K562 (cell line): ENCODE data around the gene ZGLP1. TPM values are rescaled to one million over a fixed set of nuclear protein-coding genes. Genes with fewer than 3 reads are reported as not detected.

ENCODE experiments used
- ARID4B ChIP-seq: sonication (generic); formaldehyde crosslinking; IDR thresholded peaks from 2 replicates; pipeline ENCODE4 v1.8.0; 2022; ENCODE audit warnings: mild to moderate bottlenecking, missing genetic modification reagents
- BCLAF1 ChIP-seq, 2 experiments: fragments of 450-650 bp in 1 of 2; IDR thresholded peaks; 2 replicates each; pipeline ENCODE4 v1.6.1; 2011 to 2017; ENCODE audit warnings: low read depth in 2 of 2, antibody characterized with exemption in 1 of 2, borderline replicate concordance in 1 of 2, low read length in 1 of 2, mild to moderate bottlenecking in 1 of 2, mixed read lengths in 1 of 2; ENCODE audit not compliant: control insufficient read depth in 1 of 2
- CCNT2 ChIP-seq: IDR thresholded peaks from 2 replicates; pipeline ENCODE4 v1.6.1; 2011; ENCODE audit warnings: borderline replicate concordance, low read depth, mild to moderate bottlenecking, moderate library complexity, mixed read lengths, low read length; ENCODE audit not compliant: insufficient read length; ENCODE audit errors: extremely low read depth
- CREM ChIP-seq: IDR thresholded peaks from 2 replicates; pipeline ENCODE4 v1.6.1; 2014; ENCODE audit warnings: antibody characterized with exemption, low read depth
- KDM2B ChIP-seq: fragments of 250-450 bp; sonication (Bioruptor Pico); IDR thresholded peaks from 2 replicates; pipeline ENCODE4 v1.8.0; 2021; ENCODE audit warnings: mild to moderate bottlenecking, moderate library complexity
- NBN ChIP-seq: fragments of 450-650 bp; IDR thresholded peaks from 2 replicates; pipeline ENCODE4 v1.6.1; 2016; ENCODE audit warnings: low read depth, mild to moderate bottlenecking
- PHB ChIP-seq: fragments of 250-450 bp; sonication (Bioruptor Pico); IDR thresholded peaks from 2 replicates; pipeline ENCODE4 v1.5.0; 2021
- PPARD ChIP-seq: fragments of 250-450 bp; sonication (Bioruptor Pico); IDR thresholded peaks from 2 replicates; pipeline ENCODE4 v1.8.0; 2022; ENCODE audit warnings: inconsistent platforms, mild to moderate bottlenecking, moderate library complexity
- RCOR1 ChIP-seq, 2 experiments: IDR thresholded peaks; 2 replicates each; pipeline ENCODE4 v1.6.1; 2012; ENCODE audit warnings: low read depth in 2 of 2, low read length in 2 of 2, borderline replicate concordance in 1 of 2, improper control_type of control experiment in 1 of 2
- SAFB ChIP-seq: fragments of 200-400 bp; formaldehyde crosslinking; IDR thresholded peaks from 2 replicates; pipeline ENCODE4 v1.6.1; 2017; ENCODE audit warnings: low read depth, low read length, borderline replicate concordance
- STAG1 ChIP-seq: sonication (generic); formaldehyde crosslinking; IDR thresholded peaks from 2 replicates; pipeline ENCODE4 v1.5.0; 2020; ENCODE audit warnings: missing genetic modification reagents, borderline replicate concordance
- TAF1 ChIP-seq: IDR thresholded peaks from 2 replicates; pipeline ENCODE4 v1.6.1; 2011; ENCODE audit warnings: mild to moderate bottlenecking, low read length, moderate library complexity; ENCODE audit not compliant: insufficient read depth, control insufficient read depth, severe bottlenecking; ENCODE audit errors: extremely low read depth
- ZBTB33 ChIP-seq: sonication (generic); formaldehyde crosslinking; IDR thresholded peaks from 2 replicates; pipeline ENCODE4 v1.8.1; 2023; ENCODE audit warnings: mild to moderate bottlenecking, missing genetic modification reagents
- ZNF449 ChIP-seq: fragments of 250-450 bp; sonication (Bioruptor Pico); IDR thresholded peaks from 2 replicates; pipeline ENCODE4 v1.8.0; 2022; ENCODE audit warnings: moderate library complexity, mild to moderate bottlenecking, inconsistent platforms
- ZNF780A ChIP-seq: fragments of 250-450 bp; sonication (Bioruptor Pico); IDR thresholded peaks from 2 replicates; pipeline ENCODE4 v1.5.0; 2021; ENCODE audit warnings: mild to moderate bottlenecking
- ZSCAN29 ChIP-seq: fragments of 450-650 bp; IDR thresholded peaks from 2 replicates; pipeline ENCODE4 v1.6.1; 2017
- polyA plus RNA-seq, 8 experiments: library from polyadenylated mRNA; depleted of rRNA in 4 of 8; stranded (reverse) in 5 of 8; unstranded in 3 of 8; fragments of >200 nt; fragmentation: Nextera tagmentation in 2 of 8; fragmentation: Illumina TruSeq in 1 of 8; extraction: Ambion mirVana in 2 of 8; extraction: Trizol in 1 of 8; gene quantifications; 2 replicates each; pipeline versions ENCODE4 v1.2.1 to v1.2.3, GENCODE V29; 2011 to 2014; ENCODE audit warnings: inconsistent platforms in 1 of 8, missing spikeins in 1 of 8
- total RNA-seq, 7 experiments: library from RNA; depleted of rRNA in 6 of 7; stranded (reverse); fragments of >200 nt in 6 of 7; fragmentation: Illumina TruSeq in 2 of 7; extraction: Trizol in 2 of 7; gene quantifications; 2 replicates each; pipeline versions ENCODE4 v1.2.1 to v1.2.3, GENCODE V29; 2011 to 2021; ENCODE audit warnings: low replicate concordance in 1 of 7

The ZGLP1 gene
- total and polyA plus RNA-seq, 9 of the 15 experiments (the other 6 are each of a cell fraction or from before 2014, with no cell fraction given): 0.24 to 4.5 (median 2.2) TPM

- peak; percentile 58; the same call in 1 of the 2 replicates for TF ChIP-seq ARID4B
- TF ChIP-seq PPARD (CRISPR knock-in tag): no peak
- TF ChIP-seq RCOR1 (IDR thresholded peaks at IDR 0.05; ENCODE audit: borderline replicate concordance in 1 of 2, low read depth in 2 of 2, low read length in 2 of 2): peak in 1 of 2 experiments; percentile 13; a peak in 1 of 4 replicates
- no peak for TF ChIP-seq ZBTB33 (CRISPR knock-in tag)
- TF ChIP-seq SAFB: peak; percentile 70; the same call in 1 of the 2 replicates
- TF ChIP-seq ZNF449 (CRISPR knock-in tag): no peak
- TF ChIP-seq TAF1: peak; percentile 56
- TF ChIP-seq ZSCAN29: no peak
- TF ChIP-seq NBN: 0 out of 2 replicates have a peak, but pooled peaks have one; percentile 11
- no peak for TF ChIP-seq BCLAF1 (IDR thresholded peaks at IDR 0.05; ENCODE audit: borderline replicate concordance in 1 of 2, control insufficient read depth in 1 of 2, low read depth in 2 of 2, low read length in 1 of 2)
- no peak for TF ChIP-seq PHB (CRISPR knock-in tag)
- no peak for TF ChIP-seq CREM
- no peak for TF ChIP-seq STAG1
- peak; percentile 85 for TF ChIP-seq CCNT2
- TF ChIP-seq ZNF780A: 0 out of 2 replicates have a peak, but pooled peaks have one; percentile 25
- TF ChIP-seq KDM2B (CRISPR knock-in tag): peak; percentile 44; the same call in 1 of the 2 replicates
Observed at GRCh38 chr19:10289836-10290356, 19.7 kb downstream of the ZGLP1 start, which contains the start of gene ICAM5 (continued).
